ENCODE data around the gene SETD1B. TPM values are rescaled to one million over a fixed set of nuclear protein-coding genes. Genes with fewer than 3 reads are reported as not detected.

The SETD1B gene
- total RNA-seq, 4 donors from 2014 or later, result 9.4 to 27.1 (median 19.9) TPM

DNA sequence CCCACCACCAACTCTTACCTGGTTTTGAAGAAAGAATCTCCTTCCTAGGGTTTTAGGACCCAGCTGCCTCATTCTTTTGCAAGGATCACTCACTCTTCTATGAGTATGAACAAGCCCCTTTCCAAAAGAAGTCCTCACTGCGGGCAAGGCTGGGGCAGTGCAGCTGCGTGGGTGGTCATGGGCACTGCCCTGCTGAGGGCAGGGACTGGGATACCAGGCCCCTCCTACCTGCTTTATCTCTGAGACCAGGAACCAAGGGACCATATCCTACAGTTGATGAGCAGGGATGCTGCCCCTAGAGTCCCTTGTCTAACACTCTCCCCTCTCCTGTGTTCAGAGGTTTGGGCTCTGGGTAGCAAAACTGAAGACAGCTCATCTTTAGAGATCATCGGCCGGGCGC lies 34.3 kb downstream of the SETD1B start:
- Histone ChIP-seq H3K27ac (replicated peaks in 1 of 4) (no peak overlapping the region), H3K4me1 (peaks cover 6 to 15% (median 14%) of the 10 kb centered on the region in 4 donors), H3K27me3 (peaks cover 0 to 3% (median 0%) of the 10 kb centered on the region in 4 donors), H3K4me3 (no peak overlapping the region), H3K36me3 (no peaks in the 10 kb centered on the region), H3K9me3 (no peaks in the 10 kb centered on the region)
- no peak for DNase-seq (ENCODE audit: extremely low spot score)
- intact Hi-C loops (cut with DNase I), result loop anchor here (2.0 kb wide), 1 partner anchor 51 kb away; the partner anchor contains the start of gene PSMD9
- TF ChIP-seq EP300 (IDR thresholded peaks at IDR 0.05) (no peak), POLR2A (IDR thresholded peaks at IDR 0.05; ENCODE audit: low read depth) (no peak), POLR2AphosphoS5 (IDR thresholded peaks at IDR 0.05) (no peak)
- TF ChIP-seq, protein P1, sequence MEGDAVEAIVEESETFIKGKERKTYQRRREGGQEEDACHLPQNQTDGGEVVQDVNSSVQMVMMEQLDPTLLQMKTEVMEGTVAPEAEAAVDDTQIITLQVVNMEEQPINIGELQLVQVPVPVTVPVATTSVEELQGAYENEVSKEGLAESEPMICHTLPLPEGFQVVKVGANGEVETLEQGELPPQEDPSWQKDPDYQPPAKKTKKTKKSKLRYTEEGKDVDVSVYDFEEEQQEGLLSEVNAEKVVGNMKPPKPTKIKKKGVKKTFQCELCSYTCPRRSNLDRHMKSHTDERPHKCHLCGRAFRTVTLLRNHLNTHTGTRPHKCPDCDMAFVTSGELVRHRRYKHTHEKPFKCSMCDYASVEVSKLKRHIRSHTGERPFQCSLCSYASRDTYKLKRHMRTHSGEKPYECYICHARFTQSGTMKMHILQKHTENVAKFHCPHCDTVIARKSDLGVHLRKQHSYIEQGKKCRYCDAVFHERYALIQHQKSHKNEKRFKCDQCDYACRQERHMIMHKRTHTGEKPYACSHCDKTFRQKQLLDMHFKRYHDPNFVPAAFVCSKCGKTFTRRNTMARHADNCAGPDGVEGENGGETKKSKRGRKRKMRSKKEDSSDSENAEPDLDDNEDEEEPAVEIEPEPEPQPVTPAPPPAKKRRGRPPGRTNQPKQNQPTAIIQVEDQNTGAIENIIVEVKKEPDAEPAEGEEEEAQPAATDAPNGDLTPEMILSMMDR (IDR thresholded peaks at IDR 0.05), result no peak
- 82% methylated on average over 5 of the region's 5 CpGs for WGBS

DNA sequence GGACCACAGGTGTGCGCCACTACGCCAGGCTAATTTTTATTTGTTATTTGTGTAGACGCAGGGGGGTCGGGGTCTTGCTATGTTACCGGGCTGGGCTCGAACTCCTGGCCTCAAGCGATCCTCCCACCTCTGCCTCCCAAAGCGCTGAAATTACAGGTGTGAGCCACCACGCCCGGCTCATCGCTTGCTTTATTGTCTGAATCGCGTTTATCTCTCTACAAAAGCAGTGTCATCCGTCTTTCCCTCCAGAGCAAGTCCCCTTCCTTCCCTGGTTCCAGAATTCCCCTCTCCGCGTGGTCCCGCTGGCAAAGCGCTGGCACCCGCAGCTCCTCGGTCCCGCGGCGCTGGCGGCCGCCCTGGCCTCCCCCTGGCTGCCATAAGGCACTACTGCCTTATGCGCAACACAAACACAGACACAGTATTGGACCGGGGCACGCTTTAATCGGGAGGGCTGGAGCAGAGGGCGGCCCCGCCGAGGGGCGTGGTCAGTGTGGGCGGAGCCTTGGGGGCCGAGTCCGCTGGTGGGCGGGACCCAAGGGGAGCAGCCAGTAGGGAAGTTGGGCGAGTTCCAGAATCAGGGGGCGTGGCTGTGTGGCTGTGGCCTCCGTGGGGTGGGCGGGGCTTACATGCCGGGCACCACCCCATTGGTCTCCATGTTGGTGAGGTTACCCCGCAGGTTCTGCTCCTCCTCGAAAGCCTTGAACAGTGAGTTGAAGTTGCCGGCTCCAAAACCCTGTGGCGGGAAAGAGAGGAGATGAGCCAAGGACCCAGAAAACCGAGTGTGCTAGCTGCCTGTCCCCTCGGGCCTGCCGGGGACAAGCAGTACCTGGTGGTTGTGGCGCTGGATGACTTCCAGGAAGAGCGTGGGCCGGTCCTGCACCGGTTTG lies 35.5 kb downstream of the SETD1B start:
- TF ChIP-seq, protein P1 (IDR thresholded peaks at IDR 0.05), result peak; percentile 40 to 63 (median 59)
- TF ChIP-seq POLR2A (IDR thresholded peaks at IDR 0.05; ENCODE audit: low read depth) (no peak), EP300 (IDR thresholded peaks at IDR 0.05) (no peak), POLR2AphosphoS5 (IDR thresholded peaks at IDR 0.05) (peak; percentile 85 to 89)
- peak overlapping the region; percentile 57 to 78 (median 64) for H3K27ac ChIP-seq (replicated peaks in 1 of 4)
- intact Hi-C loops (cut with DNase I), result loop anchor here (2.0 kb wide), 1 partner anchor 49 kb away; the partner anchor contains the start of gene PSMD9
- DNase-seq (ENCODE audit: extremely low spot score), result peak; percentile 99
- peaks cover 0 to 3% (median 0%) of the 10 kb centered on the region in 4 donors for H3K27me3 ChIP-seq
- H3K4me1 ChIP-seq, result peaks cover 6 to 15% (median 14%) of the 10 kb centered on the region in 4 donors
- H3K9me3 ChIP-seq, result no peaks in the 10 kb centered on the region
- H3K4me3 ChIP-seq, result peak overlapping the region; percentile 57 to 69 (median 60)
- H3K36me3 ChIP-seq, result no peaks in the 10 kb centered on the region
- 21% methylated on average over 31 of the region's 53 CpGs for WGBS

DNA sequence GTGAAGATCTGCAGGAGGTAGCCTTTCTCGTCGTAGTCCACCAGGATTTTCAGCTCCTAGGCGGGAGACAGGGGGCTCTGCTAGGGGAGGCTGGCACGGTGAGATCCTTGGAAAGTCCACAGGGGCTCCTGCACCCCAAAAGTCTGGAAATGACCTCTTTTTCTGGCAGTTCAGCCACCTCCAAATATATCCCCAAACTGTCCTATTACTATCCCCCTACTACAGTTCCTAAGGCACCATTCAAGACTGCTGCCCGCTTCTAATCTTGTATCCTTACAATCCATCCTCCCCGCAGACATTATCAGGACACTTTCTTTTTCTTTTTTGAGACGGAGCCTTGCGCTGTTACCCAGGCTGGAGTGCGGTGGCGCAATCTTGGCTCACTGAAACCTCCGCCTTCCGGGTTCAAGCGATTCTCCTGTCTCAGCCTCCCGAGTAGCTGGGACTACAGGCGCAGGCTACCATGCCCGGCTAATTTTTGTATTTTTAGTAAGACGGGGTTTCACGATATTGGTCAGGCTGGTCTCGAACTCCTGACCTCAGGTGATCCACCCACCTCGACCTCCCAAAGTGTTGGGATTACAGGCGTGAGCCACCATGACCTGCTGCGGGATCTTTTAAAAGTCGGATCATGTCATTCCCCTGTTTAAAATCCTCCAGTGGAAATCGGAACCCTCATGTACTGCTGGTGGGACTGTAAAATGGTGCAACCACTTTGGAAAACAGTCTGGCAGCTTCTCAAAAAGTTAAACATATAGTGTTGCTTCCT lies 36.4 kb downstream of the SETD1B start:
- H3K4me1 ChIP-seq, result peaks cover 6 to 15% (median 14%) of the 10 kb centered on the region in 4 donors
- H3K27me3 ChIP-seq, result peaks cover 0 to 3% (median 0%) of the 10 kb centered on the region in 4 donors
- peak overlapping the region; percentile 57 to 69 (median 60) for H3K4me3 ChIP-seq
- no peaks in the 10 kb centered on the region for H3K9me3 ChIP-seq
- no peaks in the 10 kb centered on the region for H3K36me3 ChIP-seq
- intact Hi-C loops (cut with DNase I), result loop anchor here (2.0 kb wide), 1 partner anchor 49 kb away; the partner anchor contains the start of gene PSMD9
- WGBS, result 75% methylated on average over 24 of the region's 24 CpGs
- no peak for DNase-seq (ENCODE audit: extremely low spot score)
- H3K27ac ChIP-seq (replicated peaks in 1 of 4), result peak overlapping the region; percentile 57 to 78 (median 64)
- no peak for TF ChIP-seq EP300 (IDR thresholded peaks at IDR 0.05)
- no peak for TF ChIP-seq POLR2A (IDR thresholded peaks at IDR 0.05; ENCODE audit: low read depth)
- TF ChIP-seq, protein P1 (IDR thresholded peaks at IDR 0.05), result no peak
- TF ChIP-seq POLR2AphosphoS5 (IDR thresholded peaks at IDR 0.05), result no peak

DNA sequence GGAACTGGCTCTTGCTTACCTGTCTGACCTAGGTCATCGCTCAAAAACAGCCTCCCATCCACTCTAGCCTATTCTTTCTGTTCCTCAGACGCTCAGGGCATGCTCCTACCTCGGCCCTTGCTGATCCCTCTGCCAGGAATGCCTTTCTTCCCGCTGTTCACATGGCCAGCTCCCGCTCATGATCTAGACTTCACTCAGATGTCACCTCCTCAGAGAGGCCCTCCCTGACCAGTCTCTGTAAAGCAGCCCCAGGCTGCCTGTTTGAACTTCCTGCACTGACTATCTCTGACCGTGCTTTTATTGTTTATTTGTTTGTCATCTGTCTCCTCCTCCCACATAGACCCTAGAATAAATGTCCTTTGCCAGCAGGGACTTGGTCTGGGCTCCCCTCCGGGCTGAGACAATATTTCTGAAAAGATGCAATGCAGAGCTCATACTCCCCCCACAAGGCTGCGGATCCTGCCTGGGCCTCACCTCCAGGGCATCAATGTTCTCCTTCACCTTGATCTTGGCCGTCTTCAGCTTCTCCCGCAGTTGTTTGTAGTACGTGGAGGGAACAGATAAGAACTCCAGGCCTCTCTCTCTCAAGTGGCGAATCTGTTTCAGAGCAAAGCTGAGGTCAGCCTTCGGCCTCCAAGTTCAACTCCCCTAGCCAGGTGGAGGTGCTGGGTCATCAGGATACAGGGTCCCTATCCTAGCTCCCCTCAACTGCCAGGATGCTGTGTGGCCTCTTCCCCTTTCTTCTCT lies 39.6 kb downstream of the SETD1B start:
- Histone ChIP-seq H3K36me3 (no peaks in the 10 kb centered on the region), H3K27ac (replicated peaks in 1 of 4) (no peak overlapping the region), H3K27me3 (peaks cover 0 to 3% (median 0%) of the 10 kb centered on the region in 4 donors), H3K4me3 (no peak overlapping the region), H3K9me3 (no peaks in the 10 kb centered on the region), H3K4me1 (peaks cover 6 to 15% (median 14%) of the 10 kb centered on the region in 4 donors)
- TF ChIP-seq, protein P1 (IDR thresholded peaks at IDR 0.05), result no peak
- no peak for TF ChIP-seq POLR2A (IDR thresholded peaks at IDR 0.05; ENCODE audit: low read depth)
- no peak for TF ChIP-seq POLR2AphosphoS5 (IDR thresholded peaks at IDR 0.05)
- TF ChIP-seq EP300 (IDR thresholded peaks at IDR 0.05), result no peak
- intact Hi-C loops (cut with DNase I), result no loop called here
- 78% methylated on average over 12 of the region's 13 CpGs for WGBS
- DNase-seq (ENCODE audit: extremely low spot score), result no peak
